Activated effector memory CD4-positive, alpha-beta T cell treated with anti-CD3 and anti-CD28 coated beads, Interleukin-2, amount 50 U/mL, for 16 hours (primary cell): ENCODE measurements around the gene AOAH.
"Not testable (repeated sequence)": the region's sequence is repeated elsewhere in the genome, so short reads cannot be mapped to it uniquely, and the experiment has no call there.

ENCODE experiments used
- DNase-seq: peaks from one replicate; pipeline ENCODE4 v3.0.0-alpha.2; 2020

AOAH gene

GRCh38 chr7:36736899-36737211 lies 12.6 kb upstream of the AOAH start:
- DNase-seq, result no peak

GRCh38 chr7:36736090-36736898 lies 12.0 kb upstream of the AOAH start:
- DNase-seq, result no peak

- no peak for DNase-seq
Observed at GRCh38 chr7:36735172-36735571, 10.9 kb upstream of the AOAH start.

GRCh38 chr7:36734731-36735130 lies 10.4 kb upstream of the AOAH start:
- DNase-seq, result no peak

GRCh38 chr7:36733411-36733810 lies 9.1 kb upstream of the AOAH start:
- no peak for DNase-seq

GRCh38 chr7:36732806-36733205 lies 8.5 kb upstream of the AOAH start:
- no peak for DNase-seq

GRCh38 chr7:36730046-36730445 lies 5.8 kb upstream of the AOAH start:
- DNase-seq, result no peak

GRCh38 chr7:36728143-36728542 lies 3.8 kb upstream of the AOAH start:
- DNase-seq, result no peak

- DNase-seq, result no peak
Observed at GRCh38 chr7:36726806-36727503, 2.7 kb upstream of the AOAH start.

- no peak for DNase-seq
Observed at GRCh38 chr7:36726311-36726710, 2.0 kb upstream of the AOAH start.

GRCh38 chr7:36724996-36725395 lies 702 bp upstream of the AOAH start:
- no peak for DNase-seq

- no peak for DNase-seq
Observed at GRCh38 chr7:36723291-36723690, 1.0 kb downstream of the AOAH start.

GRCh38 chr7:36719083-36719632 lies 5.1 kb downstream of the AOAH start:
- DNase-seq, result no peak

- DNase-seq, result no peak
Observed at GRCh38 chr7:36717586-36717985, 6.7 kb downstream of the AOAH start.

GRCh38 chr7:36716802-36717201 lies 7.5 kb downstream of the AOAH start:
- not testable (repeated sequence) for DNase-seq

- no peak for DNase-seq
Observed at GRCh38 chr7:36712015-36712414, 12.3 kb downstream of the AOAH start.

- no peak for DNase-seq
Observed at GRCh38 chr7:36711256-36711655, 13.0 kb downstream of the AOAH start.

GRCh38 chr7:36710186-36710791 lies 14.0 kb downstream of the AOAH start:
- no peak for DNase-seq

- no peak for DNase-seq
Observed at GRCh38 chr7:36708767-36709166, 15.5 kb downstream of the AOAH start.

GRCh38 chr7:36707898-36708297 lies 16.4 kb downstream of the AOAH start:
- DNase-seq, result no peak

GRCh38 chr7:36707465-36707864 lies 16.8 kb downstream of the AOAH start:
- no peak for DNase-seq

- not testable (repeated sequence) for DNase-seq
Observed at GRCh38 chr7:36703860-36704259, 20.4 kb downstream of the AOAH start.

- DNase-seq, result no peak
Observed at GRCh38 chr7:36692456-36692855, 31.8 kb downstream of the AOAH start.

GRCh38 chr7:36691983-36692382 lies 32.3 kb downstream of the AOAH start:
- no peak for DNase-seq
